ENCODE measurements around the gene MEMO1.
"Not testable (repeated sequence)": the region's sequence is repeated elsewhere in the genome, so short reads cannot be mapped to it uniquely, and the experiment has no call there.

The MEMO1 gene

GRCh38 chr2:31997653-31998052, 13.2 kb downstream of the MEMO1 start:
- DNase-seq = peak in 1 of 5 donors; percentile 23

GRCh38 chr2:31996571-31997150, 14.1 kb downstream of the MEMO1 start:
- DNase-seq = no peak

- no peak for DNase-seq
Measured at GRCh38 chr2:31992934-31993333, 17.9 kb downstream of the MEMO1 start.

- no peak for DNase-seq
Measured at GRCh38 chr2:31992025-31992579, 18.7 kb downstream of the MEMO1 start.

- no peak for DNase-seq
Measured at GRCh38 chr2:31989946-31990345, 20.9 kb downstream of the MEMO1 start.

DNA sequence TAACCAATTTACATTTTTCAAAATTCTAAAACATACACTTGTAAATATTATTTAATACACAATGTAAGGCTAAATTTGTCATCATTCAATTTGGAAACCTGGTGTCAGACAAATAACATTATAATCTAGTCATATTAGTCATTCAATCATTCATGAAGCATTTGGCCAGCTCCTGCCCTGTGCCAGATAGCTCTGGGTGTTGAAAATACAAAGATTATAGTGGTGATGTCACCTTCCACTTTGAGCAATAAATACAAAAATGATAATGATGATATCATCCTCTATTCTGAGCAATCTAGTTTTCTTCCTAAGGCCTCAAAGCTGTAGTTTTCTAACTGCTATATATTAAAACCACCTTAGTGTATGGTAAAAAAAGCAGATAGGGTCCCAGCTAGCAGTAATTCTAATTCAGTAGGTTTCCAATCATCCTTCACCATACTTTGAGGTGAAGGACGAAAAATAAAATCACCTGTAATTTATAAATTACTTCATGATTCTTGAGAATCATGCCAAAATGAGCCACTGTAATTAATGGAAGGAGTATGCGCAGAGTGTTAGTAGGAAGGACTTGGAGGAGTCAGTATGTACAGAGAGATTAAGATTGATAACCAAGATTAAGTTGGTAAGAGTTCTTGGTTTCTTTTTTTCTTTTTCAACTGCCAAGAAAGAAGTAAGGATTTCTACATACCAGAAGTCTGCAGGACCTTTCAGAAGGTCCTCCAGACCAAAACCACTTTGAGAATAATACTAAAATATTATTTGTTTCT, 23.2 kb downstream of the MEMO1 start:
- DNase-seq = no peak

GRCh38 chr2:31986906-31987305, 23.9 kb downstream of the MEMO1 start:
- DNase-seq = no peak

- DNase-seq = no peak
Measured at GRCh38 chr2:31983762-31984467, 26.9 kb downstream of the MEMO1 start.

DNA sequence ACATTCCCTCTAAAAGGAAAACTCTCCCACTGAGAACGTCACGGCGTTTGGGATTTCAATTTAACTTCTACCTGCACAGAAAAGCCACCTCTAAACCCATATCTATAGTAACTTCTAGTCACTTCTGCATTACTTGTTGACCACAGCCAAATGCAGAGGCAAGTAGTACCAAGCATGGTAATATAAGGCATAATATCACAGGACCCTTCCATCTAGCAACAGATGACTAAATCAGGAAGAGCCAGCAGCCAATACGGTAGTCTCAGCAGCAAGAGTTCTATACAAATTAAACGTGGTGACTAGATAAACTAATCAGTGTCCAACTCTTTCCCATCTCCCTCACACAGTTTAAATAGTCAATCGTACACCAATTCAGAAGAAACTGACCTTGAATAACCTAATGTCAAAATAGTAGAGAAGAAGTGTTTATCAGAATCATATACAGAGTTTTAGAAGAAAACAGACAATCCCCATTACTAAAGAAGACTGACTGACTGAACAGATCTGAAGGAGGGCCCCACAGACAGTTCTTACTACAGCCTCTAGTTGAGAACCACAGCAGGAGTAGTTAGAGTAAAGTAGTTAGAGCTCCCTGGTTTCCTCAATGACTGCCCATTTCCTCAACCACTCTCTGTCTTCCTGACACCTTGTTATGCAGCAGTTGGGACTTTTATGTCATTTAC, 30.0 kb downstream of the MEMO1 start:
- DNase-seq = no peak

- no peak for DNase-seq
Measured at GRCh38 chr2:31979956-31980355, 30.9 kb downstream of the MEMO1 start.

DNA sequence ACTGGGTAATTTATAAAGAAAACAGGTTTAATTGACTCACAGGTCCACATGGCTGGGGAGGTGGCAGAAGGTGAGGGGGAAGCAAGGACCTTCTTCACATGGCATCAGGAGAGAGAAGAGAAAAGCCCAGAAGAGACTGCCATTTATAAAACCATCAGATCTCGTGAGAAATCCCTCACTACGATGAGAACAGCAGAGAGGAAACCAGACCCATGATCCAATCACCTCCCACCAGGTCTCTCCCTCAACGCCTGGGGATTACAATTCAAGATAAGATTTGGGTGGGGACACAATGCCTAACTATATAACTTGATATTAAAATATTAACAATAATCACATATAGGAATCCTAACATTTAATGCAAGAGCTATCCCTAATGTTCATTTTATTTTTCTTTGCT, 31.8 kb downstream of the MEMO1 start:
- DNase-seq = no peak

- DNase-seq = no peak
Measured at GRCh38 chr2:31978436-31978835, 32.4 kb downstream of the MEMO1 start.

GRCh38 chr2:31973665-31974064, 37.1 kb downstream of the MEMO1 start:
- no peak for DNase-seq

DNA sequence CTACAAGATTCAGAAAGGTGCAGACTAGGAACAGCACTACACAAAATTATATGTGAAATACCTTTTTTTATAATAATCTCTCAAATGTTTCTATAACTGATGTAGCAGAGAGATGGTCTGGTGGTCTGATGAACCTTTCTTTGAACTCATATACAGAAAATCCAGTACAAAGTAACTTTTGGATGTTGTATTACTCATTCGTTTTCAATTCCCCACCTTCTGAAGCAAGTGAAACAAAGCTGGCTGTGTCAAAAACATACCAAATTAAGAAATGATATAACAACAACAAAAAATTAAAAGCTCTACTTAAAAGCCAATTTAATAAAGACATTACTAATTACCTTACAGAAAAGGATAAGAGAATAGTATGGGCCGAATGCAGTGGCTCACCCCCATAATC, 38.7 kb downstream of the MEMO1 start:
- DNase-seq = no peak

DNA sequence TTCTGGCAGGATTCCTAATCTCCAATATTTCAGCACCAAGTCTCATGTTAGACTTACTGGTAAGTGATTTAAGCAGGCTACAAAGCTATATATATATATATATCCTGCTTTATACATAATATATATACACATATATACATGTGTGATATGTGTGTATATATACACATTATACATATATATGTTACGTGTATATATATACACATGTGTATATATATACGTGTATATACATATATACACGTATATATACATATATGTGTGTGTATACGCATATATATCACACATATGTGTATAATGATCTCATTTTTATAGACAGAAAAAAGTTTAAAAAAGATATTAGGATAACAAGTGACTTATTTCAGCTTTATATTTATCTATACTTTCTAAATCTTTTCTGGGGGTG, 41.6 kb downstream of the MEMO1 start:
- no peak for DNase-seq

- no peak for DNase-seq
Measured at GRCh38 chr2:31967790-31968189, 43.0 kb downstream of the MEMO1 start.

DNA sequence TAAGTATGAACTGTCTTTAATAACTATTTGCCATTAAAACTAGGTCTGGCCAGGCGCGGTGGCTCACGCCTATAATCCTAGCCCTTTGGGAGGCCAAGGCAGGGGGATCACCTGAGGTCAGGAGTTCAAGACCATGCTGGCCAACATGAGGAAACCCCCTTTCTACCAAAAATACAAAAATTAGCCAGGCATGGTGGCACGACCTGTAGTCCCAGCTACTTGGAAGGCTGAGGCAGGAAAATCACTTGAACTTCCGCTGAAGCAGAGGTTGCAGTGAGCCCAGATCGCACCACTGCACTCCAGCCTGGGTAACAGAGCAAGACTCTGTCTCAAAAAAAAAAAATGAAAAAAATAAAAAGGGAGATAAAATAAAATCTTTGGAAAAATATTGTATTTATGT, 44.4 kb downstream of the MEMO1 start:
- not testable (repeated sequence) for DNase-seq

DNA sequence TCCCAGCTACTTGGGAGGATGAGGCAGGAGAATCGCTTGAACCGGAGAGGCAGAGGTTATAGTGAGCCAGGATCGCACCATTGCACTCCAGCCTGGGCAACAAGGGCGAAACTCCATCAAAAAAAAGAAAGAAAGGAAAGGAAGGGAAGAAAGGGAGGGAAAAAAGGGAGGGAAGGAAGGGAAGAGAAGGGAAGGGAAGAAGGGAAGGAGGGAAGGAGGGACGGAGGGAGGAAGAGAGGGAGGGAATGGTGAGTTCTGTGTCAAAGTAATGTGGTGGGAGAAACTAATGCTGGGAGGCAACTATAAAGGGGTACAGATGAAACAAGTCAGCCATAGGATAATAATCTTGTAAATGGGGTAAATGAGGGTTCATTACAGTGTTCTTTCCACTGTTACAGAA, 45.7 kb downstream of the MEMO1 start:
- no peak for DNase-seq

- peak in 1 of 5 donors; percentile 77 for DNase-seq
Measured at GRCh38 chr2:31962757-31963361, 47.9 kb downstream of the MEMO1 start.

GRCh38 chr2:31958140-31958717, 52.6 kb downstream of the MEMO1 start:
- peak in 1 of 5 donors; percentile 11 for DNase-seq

DNA sequence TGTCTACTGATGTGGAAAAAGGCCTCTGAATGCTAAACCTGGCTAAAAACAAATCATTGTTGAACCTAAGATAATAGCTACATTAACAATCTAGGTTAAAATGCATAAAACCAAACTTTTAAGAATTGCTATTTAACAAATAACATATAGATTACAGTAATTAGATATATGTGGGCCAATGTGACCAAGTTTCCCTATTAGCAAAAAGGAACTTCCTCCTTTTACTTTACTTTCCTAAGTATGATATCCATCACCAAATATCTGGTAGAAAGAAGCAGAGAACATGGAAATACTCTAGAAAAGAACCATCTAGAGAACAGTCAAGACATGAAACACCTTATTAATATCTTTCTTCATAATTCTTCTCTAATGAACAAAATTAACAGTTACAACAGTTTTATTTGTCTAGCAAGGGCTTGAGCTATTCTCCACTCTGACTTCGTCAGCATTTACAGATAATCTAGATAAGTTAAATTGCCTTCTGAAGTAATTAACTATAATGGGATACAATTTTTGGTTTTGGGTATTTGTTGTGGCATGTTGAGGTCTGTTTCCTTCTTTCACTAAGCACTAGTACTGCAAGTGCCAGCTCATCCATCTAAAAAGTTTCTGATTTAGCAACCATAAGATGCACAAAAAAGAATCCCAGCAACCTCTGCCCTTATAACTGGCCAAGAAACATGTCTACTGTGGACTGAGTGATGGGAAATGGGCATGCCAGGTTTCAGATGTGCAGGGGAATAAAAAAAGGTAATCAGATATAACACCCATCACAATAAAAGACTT, 53.3 kb downstream of the MEMO1 start:
- DNase-seq = no peak

Data from T-helper 1 cell (primary cell).